ENCODE data around the gene PALD1.

GRCh38 chr10:70555371-70555770, 76.8 kb downstream of the PALD1 start:
- no peak for TF ChIP-seq POLR2A (IDR thresholded peaks at IDR 0.05)
- TF ChIP-seq CTCF (IDR thresholded peaks at IDR 0.05) = no peak

Measured in lower leg skin (tissue), 3 donors.